Gastroesophageal sphincter (tissue), 3 donors: ENCODE data around the gene APP.
A peak's percentile ranks its signal among the peaks of the same experiment; 100 is the strongest.

Source experiments
- EP300 ChIP-seq: sonication (generic); formaldehyde crosslinking; IDR thresholded peaks from one replicate; pipeline ENCODE4 v1.6.1; 2017; ENCODE audit warnings: antibody characterized with exemption, mild to moderate bottlenecking
- POLR2A ChIP-seq, 2 donors: fragments of 450-650 bp; IDR thresholded peaks; one replicate each; pipeline ENCODE4 v1.6.1; 2017; ENCODE audit warnings: antibody characterized with exemption in 2 of 2, mild to moderate bottlenecking in 2 of 2, moderate library complexity in 1 of 2
- POLR2AphosphoS5 ChIP-seq: sonication (generic); formaldehyde crosslinking; IDR thresholded peaks from one replicate; pipeline ENCODE4 v1.6.1; 2017; ENCODE audit warnings: antibody characterized with exemption
- TF ChIP-seq, protein P1 (sequence below), 4 experiments: fragments of 200-600 bp in 2 of 4; fragments of 450-650 bp in 2 of 4; sonication (generic) in 1 of 4; IDR thresholded peaks; one replicate each; pipeline ENCODE4 v1.5.1; 2017 to 2019; ENCODE audit warnings: antibody characterized with exemption in 4 of 4, mild to moderate bottlenecking in 2 of 4, moderate library complexity in 2 of 4

- TF ChIP-seq, protein P1, sequence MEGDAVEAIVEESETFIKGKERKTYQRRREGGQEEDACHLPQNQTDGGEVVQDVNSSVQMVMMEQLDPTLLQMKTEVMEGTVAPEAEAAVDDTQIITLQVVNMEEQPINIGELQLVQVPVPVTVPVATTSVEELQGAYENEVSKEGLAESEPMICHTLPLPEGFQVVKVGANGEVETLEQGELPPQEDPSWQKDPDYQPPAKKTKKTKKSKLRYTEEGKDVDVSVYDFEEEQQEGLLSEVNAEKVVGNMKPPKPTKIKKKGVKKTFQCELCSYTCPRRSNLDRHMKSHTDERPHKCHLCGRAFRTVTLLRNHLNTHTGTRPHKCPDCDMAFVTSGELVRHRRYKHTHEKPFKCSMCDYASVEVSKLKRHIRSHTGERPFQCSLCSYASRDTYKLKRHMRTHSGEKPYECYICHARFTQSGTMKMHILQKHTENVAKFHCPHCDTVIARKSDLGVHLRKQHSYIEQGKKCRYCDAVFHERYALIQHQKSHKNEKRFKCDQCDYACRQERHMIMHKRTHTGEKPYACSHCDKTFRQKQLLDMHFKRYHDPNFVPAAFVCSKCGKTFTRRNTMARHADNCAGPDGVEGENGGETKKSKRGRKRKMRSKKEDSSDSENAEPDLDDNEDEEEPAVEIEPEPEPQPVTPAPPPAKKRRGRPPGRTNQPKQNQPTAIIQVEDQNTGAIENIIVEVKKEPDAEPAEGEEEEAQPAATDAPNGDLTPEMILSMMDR (IDR thresholded peaks at IDR 0.05), result no peak
- TF ChIP-seq POLR2A (IDR thresholded peaks at IDR 0.05) (no peak), EP300 (no peak), POLR2AphosphoS5 (peak; percentile 28)
Observed at GRCh38 chr21:26127918-26128317, 42.7 kb downstream of the APP start.
